ENCODE measurements around the gene REXO5. TPM values are rescaled to one million over a fixed set of nuclear protein-coding genes. Genes with fewer than 3 reads are reported as not detected.

The REXO5 gene
- total and polyA plus RNA-seq, 2 donors (not counting 3 experiments of a cell fraction or from before 2014, with no cell fraction given) = 2.3 to 11.5 TPM

- TF ChIP-seq POLR2AphosphoS5 (IDR thresholded peaks at IDR 0.05; ENCODE audit: insufficient read depth, low read depth, low read length) = no peak
- no peak for TF ChIP-seq FOS (IDR thresholded peaks at IDR 0.05; ENCODE audit: borderline replicate concordance, insufficient read depth, low read length)
- TF ChIP-seq JUN (IDR thresholded peaks at IDR 0.05; ENCODE audit: borderline replicate concordance, insufficient read depth, insufficient read length, low read depth) = no peak
- TF ChIP-seq MYC (IDR thresholded peaks at IDR 0.05; ENCODE audit: low read depth, low read length) = no peak
- no peak for TF ChIP-seq GATA2 (IDR thresholded peaks at IDR 0.05; ENCODE audit: insufficient read depth, insufficient read length, low read depth, low read length)
- TF ChIP-seq, protein P1, sequence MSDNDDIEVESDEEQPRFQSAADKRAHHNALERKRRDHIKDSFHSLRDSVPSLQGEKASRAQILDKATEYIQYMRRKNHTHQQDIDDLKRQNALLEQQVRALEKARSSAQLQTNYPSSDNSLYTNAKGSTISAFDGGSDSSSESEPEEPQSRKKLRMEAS (IDR thresholded peaks at IDR 0.05; ENCODE audit: insufficient read depth, insufficient read length) = no peak
- TF ChIP-seq EZH2 (IDR thresholded peaks at IDR 0.05; ENCODE audit: borderline replicate concordance, low read depth, low read length, severe bottlenecking) = no peak
- no peak for TF ChIP-seq CTCF (IDR thresholded peaks at IDR 0.05; ENCODE audit: extremely low read depth in 1 of 2, insufficient read depth in 1 of 2, low read depth in 1 of 2, low read length in 2 of 2)
- no peak for TF ChIP-seq POLR2A (IDR thresholded peaks at IDR 0.05; ENCODE audit: low read depth, low read length)
- dilution Hi-C loops (cut with MboI; ENCODE audit: extremely low pct_ligation_motif_present, low sequenced_read_pairs) (no loop called here), intact Hi-C loops (cut with micrococcal nuclease) (no loop called here)
- peaks cover 0 to 21% of the 10 kb centered on the region in 2 experiments for H3K36me3 ChIP-seq (ENCODE audit: control insufficient read depth in 2 of 2, extremely low read depth in 1 of 2, insufficient read depth in 2 of 2, low read length in 2 of 2)
- BruUV-seq (replicated peaks) = no TSS peak
- no peaks in the 10 kb centered on the region for H3K9me1 ChIP-seq (replicated peaks; ENCODE audit: control insufficient read depth, extremely low read depth, insufficient read depth, low read length)
- POLR2A ChIA-PET = no interaction called here
- no peak overlapping the region for H3K9ac ChIP-seq (replicated peaks; ENCODE audit: extremely low read depth, insufficient read depth, low read length)
- no peak overlapping the region for H2AFZ ChIP-seq (ENCODE audit: low read depth, low read length)
- H3K4me3 ChIP-seq (replicated peaks in 1 of 3; ENCODE audit: insufficient read depth in 1 of 3, low read depth in 1 of 3, low read length in 3 of 3) = no peak overlapping the region
- peaks cover 89% of the 10 kb centered on the region for H3K79me2 ChIP-seq (ENCODE audit: control insufficient read depth, insufficient read depth, low read length)
- CTCF ChIA-PET = interaction anchor here (0.7 to 1.5 kb wide), 3 partner anchors 19 to 113 kb away, joined by 3 to 5 read pairs (median 4); no protein-coding TSS in a partner anchor
- no peak overlapping the region for H3K27ac ChIP-seq (ENCODE audit: insufficient read depth, low read depth, low read length)
- no peaks in the 10 kb centered on the region for H4K20me1 ChIP-seq (replicated peaks; ENCODE audit: control insufficient read depth, extremely low read depth, insufficient read depth, low read length)
- no peaks in the 10 kb centered on the region for H3K9me3 ChIP-seq (replicated peaks; ENCODE audit: control insufficient read depth, insufficient read depth, low read length)
- DNase-seq (ENCODE audit: low read depth, low spot score) = no peak
- no peak for FAIRE-seq
- no peak overlapping the region for H3K4me2 ChIP-seq (ENCODE audit: insufficient read depth, low read length)
- H3K4me1 ChIP-seq (ENCODE audit: control insufficient read depth, extremely low read depth, insufficient read depth, low read length) = no peaks in the 10 kb centered on the region
- no peaks in the 10 kb centered on the region for H3K27me3 ChIP-seq (ENCODE audit: control insufficient read depth in 2 of 2, insufficient read depth in 2 of 2, low read length in 2 of 2)
Observed at GRCh38 chr16:20889625-20890275, 83.4 kb downstream of the REXO5 start.

All from endothelial cell of umbilical vein (primary cell).